ENCODE data around the gene AGBL1.

DNA sequence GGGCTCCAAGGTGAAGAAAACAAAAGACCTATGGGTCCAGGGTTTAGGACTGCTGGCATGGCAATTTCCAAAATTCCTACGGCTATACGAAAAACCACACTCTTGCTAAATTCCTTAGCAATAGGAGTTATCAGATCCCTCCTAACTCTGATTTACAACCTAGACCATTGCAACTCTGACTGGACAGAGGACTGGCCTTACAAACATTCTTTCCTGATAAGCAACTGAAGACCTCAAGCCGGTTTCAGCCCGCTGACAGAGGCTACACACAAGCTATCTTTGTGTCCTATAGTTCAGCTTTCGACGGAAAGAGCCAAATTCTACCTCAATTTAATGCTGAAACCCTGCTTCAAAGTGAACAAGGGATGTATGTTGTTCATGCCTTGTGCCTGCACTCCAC lies 38.3 kb upstream of the AGBL1 start:
- TF ChIP-seq CTCF (IDR thresholded peaks at IDR 0.05): no peak
- no peak for TF ChIP-seq EZH2 (IDR thresholded peaks at IDR 0.05)
- no peak for TF ChIP-seq EZH2phosphoT487 (IDR thresholded peaks at IDR 0.05)

Measured in neural progenitor cell (in vitro differentiated cells).